Activated T-cell treated with anti-CD3 and anti-CD28 coated beads, Interleukin-2, amount 50 U/mL, for 4 hours (primary cell): ENCODE results near the gene AK8. TPM values are rescaled to one million over a fixed set of nuclear protein-coding genes. Genes with fewer than 3 reads are reported as not detected.
"Not testable (repeated sequence)": the region's sequence is repeated elsewhere in the genome, so short reads cannot be mapped to it uniquely, and the experiment has no call there.

ENCODE experiments used
- ATAC-seq, 2 donors: fragments of 200-7000 bp; cut with Tn5 transposase; one replicate each; pipeline ENCODE4 v1.10.0; 2021
- DNase-seq: peaks from one replicate; pipeline ENCODE4 v3.0.0-alpha.2; 2020
- H3K27me3 Mint-ChIP-seq: one replicate; pipeline ENCODE4 v1.8.0; 2021; ENCODE audit warnings: low read depth, mixed read lengths
- H3K36me3 Mint-ChIP-seq: one replicate; pipeline ENCODE4 v1.8.0; 2022; ENCODE audit warnings: mixed read lengths; ENCODE audit not compliant: insufficient read depth
- H3K4me1 Mint-ChIP-seq: one replicate; pipeline ENCODE4 v1.8.0; 2021; ENCODE audit warnings: low read depth, mixed read lengths
- H3K4me3 Mint-ChIP-seq: one replicate; pipeline ENCODE4 v1.8.0; 2021; ENCODE audit warnings: mild to moderate bottlenecking, moderate library complexity, mixed read lengths
- H3K9me3 Mint-ChIP-seq: one replicate; pipeline ENCODE4 v1.8.0; 2021; ENCODE audit warnings: mixed read lengths
- total RNA-seq, 3 donors: library from RNA; stranded (reverse); gene quantifications; one replicate each; pipeline ENCODE4 v1.2.1, GENCODE V29; 2021

AK8 gene
- total RNA-seq, 3 donors from 2014 or later = not detected

DNA sequence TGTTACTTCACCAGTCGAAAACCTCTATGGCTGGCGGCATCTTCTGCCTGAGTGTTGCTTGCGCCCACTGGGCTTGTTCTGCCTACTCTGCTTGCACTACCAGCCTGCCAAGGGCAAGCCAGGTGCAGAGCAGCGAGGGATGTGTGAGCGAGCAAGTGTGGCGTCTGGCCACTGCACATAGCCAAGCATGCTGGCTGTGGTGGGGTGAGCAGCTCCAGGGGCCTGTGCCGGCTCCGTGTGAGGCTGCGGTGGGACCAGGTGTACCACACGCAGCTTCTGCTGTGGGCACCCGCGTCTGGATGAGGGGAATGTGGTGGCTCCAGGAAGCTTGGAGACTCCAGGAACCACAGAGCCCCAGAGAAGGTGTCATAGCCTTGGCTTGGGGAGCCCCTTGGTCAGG lies 156.4 kb downstream of the AK8 start:
- no peak for DNase-seq
- no peak for ATAC-seq
- H3K27me3 Mint-ChIP-seq = peaks cover 15% of the 10 kb centered on the region
- no peaks in the 10 kb centered on the region for H3K36me3 Mint-ChIP-seq
- H3K4me1 Mint-ChIP-seq = peaks cover 7% of the 10 kb centered on the region
- H3K4me3 Mint-ChIP-seq = no peak overlapping the region
- no peaks in the 10 kb centered on the region for H3K9me3 Mint-ChIP-seq

DNA sequence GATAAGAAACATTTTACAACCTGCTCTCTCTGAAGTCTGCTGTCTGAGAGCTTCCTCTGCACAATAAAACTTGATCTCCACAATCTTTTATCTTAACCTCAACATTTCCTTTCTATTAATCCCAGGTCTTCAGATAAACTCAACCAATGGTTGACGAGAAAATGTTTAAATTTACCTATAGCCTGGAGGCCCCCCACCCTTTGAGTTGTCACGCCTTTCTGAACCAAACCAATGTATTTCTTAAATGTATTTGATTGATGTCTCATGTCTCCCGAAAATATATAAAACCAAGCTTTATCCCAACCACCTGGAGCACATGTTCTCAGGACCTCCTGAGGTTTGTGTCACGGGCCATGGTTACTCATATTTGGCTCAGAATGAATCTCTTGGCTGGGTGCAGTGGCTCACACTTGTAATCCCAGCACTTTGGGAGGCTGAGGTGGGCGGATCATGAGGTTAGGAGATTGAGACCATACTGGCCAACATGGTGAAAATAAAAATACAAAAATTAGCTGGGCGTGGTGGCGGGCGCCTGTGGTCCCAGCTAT lies 159.6 kb downstream of the AK8 start:
- H3K9me3 Mint-ChIP-seq, DNase-seq, H3K4me3 Mint-ChIP-seq, H3K4me1 Mint-ChIP-seq, H3K36me3 Mint-ChIP-seq, ATAC-seq: not testable (repeated sequence)
- peaks cover 15% of the 10 kb centered on the region for H3K27me3 Mint-ChIP-seq

DNA sequence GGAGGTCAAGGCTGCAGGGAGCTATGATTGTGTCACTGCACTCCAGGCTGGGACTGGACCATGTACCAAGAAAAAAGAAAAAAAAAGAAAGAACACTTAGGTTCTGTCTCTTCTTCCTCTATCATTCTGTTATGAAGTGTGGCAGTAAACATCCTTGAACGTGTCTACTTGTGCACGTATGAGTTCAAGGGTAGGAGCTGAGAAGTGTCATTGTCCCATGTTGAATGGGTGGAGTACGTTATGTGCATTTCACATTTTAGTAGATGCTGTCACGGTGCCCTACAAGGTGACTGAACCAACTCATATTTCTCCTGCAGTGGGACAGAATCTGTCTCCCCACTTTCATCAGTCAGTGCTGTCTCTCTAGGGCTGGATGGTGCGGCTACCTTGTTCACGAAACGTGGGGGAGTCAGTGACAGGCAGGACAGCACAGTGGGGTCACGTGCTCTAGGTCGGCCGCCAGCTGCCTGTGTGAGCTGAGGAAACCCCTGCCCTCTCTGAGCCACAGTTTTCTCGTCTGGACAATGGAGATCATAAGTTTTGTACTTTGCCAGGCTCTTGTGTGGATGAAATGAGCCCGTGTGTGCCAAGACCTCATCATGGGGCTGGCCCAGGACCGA lies 160.6 kb downstream of the AK8 start:
- no peak for ATAC-seq
- Mint-ChIP-seq H3K9me3 (no peaks in the 10 kb centered on the region), H3K4me1 (peaks cover 7% of the 10 kb centered on the region), H3K36me3 (no peaks in the 10 kb centered on the region), H3K27me3 (peaks cover 15% of the 10 kb centered on the region), H3K4me3 (no peak overlapping the region)
- DNase-seq = no peak

DNA sequence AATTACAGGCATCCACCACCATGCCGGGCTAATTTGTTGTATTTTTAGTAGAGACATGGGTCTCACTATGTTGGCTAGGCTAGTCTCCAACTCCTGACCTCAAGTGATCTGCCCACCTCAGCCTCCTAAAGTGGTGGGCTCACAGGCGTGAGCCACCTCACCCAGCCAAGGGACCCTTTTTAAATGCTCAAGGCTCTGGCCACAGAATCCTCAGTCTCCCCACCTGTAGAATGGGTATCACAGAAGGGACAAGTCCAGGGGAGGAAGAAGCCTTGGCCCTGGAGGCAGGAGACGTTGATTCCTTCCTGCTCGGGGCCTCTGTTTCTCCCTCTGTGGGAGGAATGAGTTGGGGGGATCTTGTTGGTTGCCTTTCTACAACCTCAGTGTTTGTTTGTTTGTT lies 162.1 kb downstream of the AK8 start:
- Mint-ChIP-seq H3K36me3 (no peaks in the 10 kb centered on the region), H3K9me3 (no peaks in the 10 kb centered on the region), H3K4me1 (peaks cover 7% of the 10 kb centered on the region), H3K27me3 (peaks cover 15% of the 10 kb centered on the region), H3K4me3 (no peak overlapping the region)
- ATAC-seq = no peak
- no peak for DNase-seq

DNA sequence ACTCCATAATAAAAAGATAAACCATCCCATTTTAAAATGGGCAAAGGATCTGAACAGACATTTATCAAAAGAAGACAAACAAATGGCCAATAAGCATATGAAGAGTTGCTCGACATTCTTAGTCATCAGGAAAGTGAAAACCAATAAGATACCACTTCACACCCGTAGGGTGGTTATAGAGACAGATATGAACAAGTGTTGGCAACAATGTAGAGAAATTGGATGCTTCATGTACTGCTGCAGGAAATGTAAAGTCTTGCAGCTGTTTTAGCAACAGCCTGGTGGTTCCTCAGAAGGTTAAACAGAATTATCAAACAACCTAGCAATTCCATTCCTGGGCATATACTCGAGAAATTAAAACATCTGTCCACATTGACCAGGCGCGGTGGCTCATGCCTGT lies 165.3 kb downstream of the AK8 start:
- no peaks in the 10 kb centered on the region for H3K36me3 Mint-ChIP-seq
- ATAC-seq (peak; percentile 53 to 59), DNase-seq (no peak)
- no peak overlapping the region for H3K4me3 Mint-ChIP-seq
- H3K9me3 Mint-ChIP-seq = no peaks in the 10 kb centered on the region
- peaks cover 6% of the 10 kb centered on the region for H3K27me3 Mint-ChIP-seq
- no peaks in the 10 kb centered on the region for H3K4me1 Mint-ChIP-seq

DNA sequence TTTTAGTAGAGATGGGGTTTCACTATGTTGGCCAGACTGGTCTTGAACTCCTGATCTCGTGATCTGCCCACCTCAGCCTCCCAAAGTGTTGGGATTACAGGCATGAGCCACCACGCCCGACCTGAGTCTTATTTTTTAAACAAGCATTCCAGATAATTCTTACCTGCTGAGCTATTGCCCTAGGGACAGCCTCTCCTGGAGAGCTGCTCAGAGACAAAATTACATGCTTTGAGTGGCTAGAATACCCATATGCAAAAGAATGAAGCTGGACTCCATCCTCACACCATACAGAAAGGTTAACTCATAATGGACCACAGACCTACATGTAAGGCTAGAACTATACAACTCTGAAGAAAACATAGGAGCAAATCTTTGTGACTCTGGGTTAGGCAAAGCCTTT lies 166.2 kb downstream of the AK8 start:
- Mint-ChIP-seq H3K27me3 (peaks cover under 1% of the 10 kb centered on the region), H3K4me3 (no peak overlapping the region), H3K4me1 (no peaks in the 10 kb centered on the region), H3K9me3 (no peaks in the 10 kb centered on the region), H3K36me3 (no peaks in the 10 kb centered on the region)
- DNase-seq = no peak
- no peak for ATAC-seq

DNA sequence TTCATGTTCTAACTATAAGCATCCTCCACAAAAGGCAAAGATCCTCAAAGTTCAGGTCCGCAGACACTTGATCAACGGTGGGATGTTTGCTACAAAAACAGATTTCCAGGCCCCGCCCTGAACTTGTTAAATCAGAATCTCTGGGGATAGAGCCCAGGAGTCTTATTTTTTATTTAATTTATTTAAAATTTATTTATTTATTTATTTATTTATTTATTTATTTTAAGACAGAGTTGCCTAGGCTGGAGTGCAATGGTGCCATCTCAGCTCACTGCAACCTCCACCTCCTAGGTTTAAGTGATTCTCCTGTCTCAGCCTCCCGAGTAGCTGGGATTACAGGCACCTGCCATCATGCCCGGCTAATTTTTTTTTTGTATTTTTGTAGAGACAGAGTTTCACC lies 166.9 kb downstream of the AK8 start:
- not testable (repeated sequence) for H3K4me1 Mint-ChIP-seq, H3K27me3 Mint-ChIP-seq, H3K36me3 Mint-ChIP-seq, H3K4me3 Mint-ChIP-seq, H3K9me3 Mint-ChIP-seq, DNase-seq, ATAC-seq

DNA sequence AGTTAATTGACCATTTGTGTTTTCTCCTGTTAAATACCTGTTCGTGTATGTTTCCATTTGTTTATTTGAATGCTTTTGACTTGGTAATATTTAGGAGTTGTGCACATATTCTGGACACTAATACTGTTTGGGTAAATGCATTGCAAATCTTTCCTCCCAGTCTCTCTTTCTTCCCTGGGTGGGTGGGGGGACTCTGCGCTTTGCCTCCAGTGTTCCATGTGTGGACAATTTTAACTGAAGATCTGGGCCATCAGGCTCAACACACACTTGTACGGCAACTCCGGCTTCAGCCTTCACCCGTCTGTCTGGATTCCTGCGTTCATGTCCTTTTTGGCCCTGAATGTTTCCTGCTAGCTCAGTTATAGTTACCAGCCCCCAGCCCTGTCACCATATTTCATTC lies 167.8 kb downstream of the AK8 start:
- Mint-ChIP-seq H3K36me3 (no peaks in the 10 kb centered on the region), H3K4me3 (no peak overlapping the region), H3K9me3 (no peaks in the 10 kb centered on the region), H3K4me1 (no peaks in the 10 kb centered on the region), H3K27me3 (peaks cover 9% of the 10 kb centered on the region)
- ATAC-seq (no peak), DNase-seq (no peak)

DNA sequence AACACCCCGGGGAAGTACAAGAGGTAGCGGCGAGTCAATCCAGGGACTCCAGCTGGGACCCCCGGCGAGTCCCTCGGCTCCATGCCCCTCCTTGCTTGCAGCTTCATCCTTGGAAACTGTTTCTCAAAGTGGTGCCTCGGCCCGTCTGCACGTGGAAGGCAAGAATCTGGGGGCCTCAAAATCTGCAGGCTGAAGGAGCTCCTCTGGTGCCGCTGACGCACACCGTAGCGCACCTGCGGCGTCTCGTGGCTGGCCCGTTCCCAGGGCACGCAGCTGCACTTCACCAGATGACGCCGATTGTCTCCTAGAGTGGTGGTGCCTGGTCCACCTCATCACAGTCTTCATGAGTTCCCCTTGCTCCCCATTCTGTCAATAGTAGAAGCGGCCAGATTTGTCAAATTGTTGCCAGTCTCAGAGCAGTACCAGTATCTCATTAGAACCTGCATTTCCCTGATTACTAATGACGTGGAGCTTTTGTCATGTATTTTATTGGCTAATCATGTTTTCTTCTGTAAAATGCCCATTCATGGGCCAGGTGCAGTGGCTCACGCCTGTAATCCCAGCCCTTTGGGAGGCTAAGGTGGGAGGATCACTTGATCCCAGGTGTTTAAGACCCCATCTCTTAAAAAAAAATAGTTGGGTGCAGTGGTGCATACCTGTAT lies 169.2 kb downstream of the AK8 start:
- DNase-seq (no peak), ATAC-seq (no peak)
- Mint-ChIP-seq H3K4me3 (no peak overlapping the region), H3K36me3 (no peaks in the 10 kb centered on the region), H3K9me3 (no peaks in the 10 kb centered on the region), H3K27me3 (peaks cover 15% of the 10 kb centered on the region), H3K4me1 (no peaks in the 10 kb centered on the region)

DNA sequence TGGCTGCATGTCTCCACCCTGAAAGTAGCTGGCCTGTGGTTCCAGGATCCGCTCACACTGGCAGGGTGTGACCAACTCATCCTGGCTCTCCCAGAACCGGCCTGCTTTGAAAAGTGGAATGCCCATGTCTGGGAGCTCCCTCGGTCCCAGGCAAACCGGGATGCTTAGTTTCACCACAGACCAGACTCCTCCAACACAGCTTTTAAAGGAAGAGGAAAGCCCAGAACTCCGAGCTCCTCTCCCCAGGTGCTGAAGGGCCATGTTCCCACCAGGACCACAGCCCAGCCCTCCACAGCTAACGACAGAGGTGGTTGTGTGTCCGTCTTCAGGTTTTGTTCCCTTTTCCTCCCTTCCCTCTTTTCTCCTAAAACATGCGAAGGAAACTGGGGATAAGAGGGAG lies 169.8 kb downstream of the AK8 start:
- Mint-ChIP-seq H3K4me3 (no peak overlapping the region), H3K9me3 (no peaks in the 10 kb centered on the region), H3K27me3 (peaks cover 16% of the 10 kb centered on the region), H3K4me1 (no peaks in the 10 kb centered on the region), H3K36me3 (no peaks in the 10 kb centered on the region)
- DNase-seq (no peak), ATAC-seq (no peak)

DNA sequence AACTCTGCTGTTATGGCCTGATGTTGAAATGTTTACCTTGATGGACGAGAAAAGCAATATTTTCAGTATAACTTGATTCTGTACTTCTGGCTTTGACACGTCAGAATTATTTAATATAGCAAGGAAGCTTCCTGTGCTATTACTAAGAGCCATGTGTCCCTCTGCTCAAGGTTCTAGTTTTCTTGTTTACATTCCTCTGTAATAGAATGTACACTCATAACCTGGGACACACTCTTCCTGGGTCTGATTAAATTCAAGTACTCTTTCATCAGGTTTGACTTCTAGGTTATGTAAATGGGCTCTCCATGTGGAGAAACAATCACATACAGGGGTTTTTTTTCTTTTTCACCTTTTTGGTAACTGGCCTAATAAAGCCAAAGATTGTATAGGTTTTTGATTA lies 174.7 kb downstream of the AK8 start:
- no peaks in the 10 kb centered on the region for H3K4me1 Mint-ChIP-seq
- DNase-seq (no peak), ATAC-seq (no peak)
- peaks cover 16% of the 10 kb centered on the region for H3K27me3 Mint-ChIP-seq
- H3K9me3 Mint-ChIP-seq = peaks cover 4% of the 10 kb centered on the region
- no peak overlapping the region for H3K4me3 Mint-ChIP-seq
- no peaks in the 10 kb centered on the region for H3K36me3 Mint-ChIP-seq

DNA sequence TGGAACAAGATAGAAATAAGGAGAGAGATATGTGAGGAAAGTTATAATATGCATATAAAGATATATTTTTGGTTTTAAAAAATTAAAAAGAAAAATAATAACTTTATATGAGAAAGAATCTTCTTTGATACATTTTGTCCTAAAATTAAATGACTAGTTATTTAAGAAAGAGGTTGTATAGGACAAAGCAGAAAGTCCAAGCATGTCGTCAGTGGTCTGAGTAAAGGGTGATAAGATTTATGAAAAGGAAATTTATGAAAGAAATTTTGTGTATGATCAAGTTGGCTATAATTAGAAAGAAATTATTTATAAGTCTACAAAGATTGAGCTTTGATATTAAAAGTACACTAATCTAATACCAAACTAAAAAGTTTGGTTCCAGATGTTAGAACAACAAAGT lies 175.8 kb downstream of the AK8 start:
- peaks cover 14% of the 10 kb centered on the region for H3K9me3 Mint-ChIP-seq
- ATAC-seq (no peak), DNase-seq (no peak)
- H3K36me3 Mint-ChIP-seq = no peaks in the 10 kb centered on the region
- H3K4me1 Mint-ChIP-seq = no peaks in the 10 kb centered on the region
- H3K27me3 Mint-ChIP-seq = peaks cover 16% of the 10 kb centered on the region
- no peak overlapping the region for H3K4me3 Mint-ChIP-seq

DNA sequence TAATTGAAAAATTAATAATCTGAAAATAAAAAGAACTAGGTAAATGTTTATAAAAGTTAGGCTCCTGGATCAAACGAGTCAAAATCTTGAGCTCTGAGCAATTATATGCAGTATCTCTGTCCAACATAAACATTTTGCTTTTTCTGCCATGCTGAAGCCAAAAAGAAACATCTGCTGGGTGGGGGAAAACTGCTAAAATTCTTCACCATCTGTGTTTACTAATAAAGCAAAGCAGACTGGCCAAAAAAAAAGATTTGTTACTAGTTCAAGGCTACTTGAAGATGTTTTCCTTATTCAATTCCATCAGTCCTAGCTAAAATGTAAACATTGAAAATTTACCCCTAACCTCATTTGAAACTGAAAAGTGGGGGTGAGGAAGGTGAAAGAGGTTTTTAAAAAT lies 178.1 kb downstream of the AK8 start:
- DNase-seq = no peak
- Mint-ChIP-seq H3K9me3 (peaks cover 27% of the 10 kb centered on the region), H3K27me3 (peaks cover 4% of the 10 kb centered on the region), H3K36me3 (no peaks in the 10 kb centered on the region), H3K4me1 (no peaks in the 10 kb centered on the region), H3K4me3 (no peak overlapping the region)
- no peak for ATAC-seq

DNA sequence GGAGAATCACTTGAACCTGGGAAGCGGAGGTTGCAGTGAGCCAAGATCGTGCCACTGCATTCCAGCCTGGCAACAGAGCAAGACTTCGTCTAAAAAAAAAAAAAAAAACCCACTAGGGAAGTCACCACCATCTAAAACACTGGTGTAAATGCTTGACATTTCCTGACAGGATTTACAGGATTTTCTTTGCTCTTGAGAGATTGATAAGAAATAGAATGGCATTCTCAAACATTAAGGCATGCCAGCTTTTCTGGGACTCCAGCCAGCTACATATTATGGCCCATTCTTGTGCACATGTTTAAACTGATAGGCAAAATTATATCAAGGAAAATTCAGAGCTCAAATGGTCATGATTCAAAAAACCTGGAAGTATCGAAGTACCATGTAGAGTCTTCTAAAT lies 179.1 kb downstream of the AK8 start:
- Mint-ChIP-seq H3K27me3 (peaks cover 2% of the 10 kb centered on the region), H3K36me3 (no peaks in the 10 kb centered on the region), H3K4me3 (no peak overlapping the region), H3K4me1 (no peaks in the 10 kb centered on the region), H3K9me3 (peaks cover 27% of the 10 kb centered on the region)
- DNase-seq (no peak), ATAC-seq (no peak)

DNA sequence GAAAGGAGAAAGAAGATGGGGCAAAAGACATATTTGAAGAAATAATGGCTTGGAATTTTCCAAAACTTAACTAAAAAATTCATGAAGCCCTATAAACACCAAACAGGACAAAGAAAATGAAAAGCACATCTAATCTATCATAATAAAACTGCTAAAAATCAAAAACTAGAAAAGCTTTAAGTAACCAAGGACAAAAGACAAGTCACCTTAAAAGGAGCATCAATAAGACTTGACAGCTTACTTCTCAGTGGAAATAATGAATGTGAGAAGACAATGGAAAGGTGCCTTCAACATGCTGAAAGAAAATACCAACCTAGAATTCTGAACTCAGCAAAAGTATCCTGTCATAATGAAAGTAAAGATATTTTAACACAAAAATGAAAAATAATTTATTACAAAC lies 180.9 kb downstream of the AK8 start:
- DNase-seq = no peak
- Mint-ChIP-seq H3K27me3 (no peaks in the 10 kb centered on the region), H3K36me3 (peaks cover 7% of the 10 kb centered on the region), H3K9me3 (peaks cover 27% of the 10 kb centered on the region), H3K4me3 (no peak overlapping the region), H3K4me1 (no peaks in the 10 kb centered on the region)
- no peak for ATAC-seq
